ENCODE data around the gene GFI1.
"Not testable (repeated sequence)": the region's sequence is repeated elsewhere in the genome, so short reads cannot be mapped to it uniquely, and the experiment has no call there.

The GFI1 gene

GRCh38 chr1:92459871-92460320, 26.8 kb downstream of the GFI1 start:
- no peaks in the 10 kb centered on the region for H3K9me3 Mint-ChIP-seq
- no peak overlapping the region for H3K4me3 Mint-ChIP-seq
- no peak for ATAC-seq
- no peaks in the 10 kb centered on the region for H3K36me3 Mint-ChIP-seq
- H3K27me3 Mint-ChIP-seq = peaks cover 19% of the 10 kb centered on the region
- H3K4me1 Mint-ChIP-seq = peaks cover 16% of the 10 kb centered on the region
- no peak overlapping the region for H3K27ac Mint-ChIP-seq

DNA sequence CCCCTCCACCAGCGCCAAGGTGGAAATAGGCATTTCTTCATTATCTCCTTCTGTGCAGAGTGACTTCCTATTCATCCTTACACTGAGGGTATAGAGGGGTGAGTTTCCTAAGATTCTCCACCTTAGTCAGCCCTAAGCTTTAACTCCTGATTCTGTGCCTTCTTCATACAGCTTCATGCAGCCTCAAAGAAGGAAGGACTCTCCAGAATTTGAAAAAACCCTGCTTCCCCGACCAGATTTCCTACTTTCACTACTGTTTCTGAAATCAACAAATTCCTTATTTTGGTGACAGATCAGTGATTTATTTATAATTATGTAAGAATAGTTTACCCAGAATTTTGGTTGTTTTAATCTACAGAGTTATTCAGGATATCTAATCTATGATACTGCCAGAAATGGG, 28.6 kb downstream of the GFI1 start:
- Mint-ChIP-seq H3K4me1 (peaks cover 16% of the 10 kb centered on the region), H3K9me3 (no peaks in the 10 kb centered on the region), H3K36me3 (no peaks in the 10 kb centered on the region), H3K27ac (no peak overlapping the region), H3K4me3 (no peak overlapping the region), H3K27me3 (peaks cover 29% of the 10 kb centered on the region)
- no peak for ATAC-seq

DNA sequence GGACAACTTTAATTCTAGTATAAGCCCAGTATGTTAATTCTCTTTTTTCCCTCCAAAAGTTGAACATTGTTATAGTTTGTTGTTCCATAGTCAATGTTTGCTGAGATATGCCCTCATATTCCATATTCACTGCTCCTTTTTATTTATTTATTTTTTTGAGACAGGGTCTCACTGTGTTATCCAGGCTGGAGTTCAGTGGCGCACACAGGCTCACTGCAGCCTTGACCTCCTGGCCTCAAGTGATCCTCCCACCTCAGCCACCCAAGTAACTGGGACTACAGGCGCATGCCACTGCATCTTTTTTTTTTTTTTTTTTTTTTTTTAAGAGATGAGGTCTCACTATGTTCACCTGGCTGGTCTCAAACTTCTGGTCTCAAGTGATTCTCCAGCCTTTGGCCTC, 38.7 kb downstream of the GFI1 start:
- Mint-ChIP-seq H3K27me3 (peaks cover 9% of the 10 kb centered on the region), H3K36me3 (no peaks in the 10 kb centered on the region), H3K9me3 (peaks cover 6% of the 10 kb centered on the region), H3K4me1 (peaks cover 4% of the 10 kb centered on the region), H3K27ac (no peak overlapping the region), H3K4me3 (no peak overlapping the region)
- no peak for ATAC-seq

DNA sequence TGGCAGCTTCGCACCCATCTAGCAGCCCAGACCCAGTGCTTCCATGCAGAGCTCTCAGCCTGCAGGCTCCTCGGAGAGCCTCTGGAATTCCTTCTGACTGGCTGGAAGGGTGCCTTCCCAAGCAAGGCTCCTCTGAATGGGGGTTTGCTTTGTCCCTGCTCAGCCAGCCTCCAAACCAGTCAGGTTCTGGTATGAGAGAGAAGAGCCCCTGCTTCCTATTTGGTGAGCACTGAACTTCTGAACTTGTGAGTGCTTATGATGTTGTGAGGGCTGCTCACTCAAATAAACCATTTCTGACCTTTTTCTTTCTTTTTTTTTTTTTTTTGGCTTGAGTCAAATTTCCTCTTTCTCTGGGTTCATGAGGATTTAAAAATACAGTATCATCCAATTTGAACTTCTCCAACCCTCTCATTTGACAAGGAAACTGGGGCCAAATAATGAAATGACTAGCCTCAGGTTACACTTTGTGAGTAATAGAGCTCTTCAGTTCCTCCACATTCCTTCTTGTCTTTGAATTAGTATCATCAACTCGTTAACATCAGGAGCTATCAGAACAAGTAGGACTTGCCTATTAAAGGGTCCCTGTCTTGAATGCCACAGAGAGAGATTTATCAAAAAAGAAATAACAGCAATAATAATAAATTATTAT, 39.6 kb downstream of the GFI1 start:
- no peak overlapping the region for H3K27ac Mint-ChIP-seq
- no peak overlapping the region for H3K4me3 Mint-ChIP-seq
- peaks cover 4% of the 10 kb centered on the region for H3K4me1 Mint-ChIP-seq
- no peaks in the 10 kb centered on the region for H3K36me3 Mint-ChIP-seq
- H3K9me3 Mint-ChIP-seq = peaks cover 6% of the 10 kb centered on the region
- peak; percentile 61 for ATAC-seq
- H3K27me3 Mint-ChIP-seq = peaks cover 9% of the 10 kb centered on the region

DNA sequence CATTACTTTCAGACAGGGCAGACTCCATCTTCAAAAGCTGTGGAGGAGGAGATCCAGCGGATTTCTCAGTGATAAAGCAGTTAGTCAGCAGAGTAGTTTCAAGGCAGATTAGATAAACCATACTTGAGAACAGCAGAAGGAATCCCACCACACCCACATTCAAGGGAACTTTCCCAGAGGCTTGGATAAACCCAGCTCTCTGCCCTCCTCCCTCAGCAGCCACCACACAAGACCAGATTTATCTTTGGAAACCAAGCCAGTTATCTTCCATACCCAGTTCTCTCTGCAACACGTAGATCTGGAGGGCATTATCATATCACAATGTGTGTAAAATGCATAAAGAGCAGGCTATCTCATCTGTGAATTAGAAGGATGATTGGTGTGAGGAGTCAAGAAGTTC, 40.2 kb downstream of the GFI1 start:
- ATAC-seq = no peak
- H3K9me3 Mint-ChIP-seq = peaks cover 6% of the 10 kb centered on the region

GRCh38 chr1:92445865-92446264, 40.9 kb downstream of the GFI1 start:
- no peak overlapping the region for H3K27ac Mint-ChIP-seq
- H3K27me3 Mint-ChIP-seq = peaks cover 9% of the 10 kb centered on the region
- no peak overlapping the region for H3K4me3 Mint-ChIP-seq
- H3K9me3 Mint-ChIP-seq = peaks cover 6% of the 10 kb centered on the region
- H3K36me3 Mint-ChIP-seq = no peaks in the 10 kb centered on the region
- ATAC-seq = no peak
- peaks cover 4% of the 10 kb centered on the region for H3K4me1 Mint-ChIP-seq

More for the DNA sequence above, 40.2 kb downstream of the GFI1 start:
- peaks cover 4% of the 10 kb centered on the region for H3K4me1 Mint-ChIP-seq
- no peak overlapping the region for H3K27ac Mint-ChIP-seq
- H3K36me3 Mint-ChIP-seq = no peaks in the 10 kb centered on the region
- no peak overlapping the region for H3K4me3 Mint-ChIP-seq
- H3K27me3 Mint-ChIP-seq = peaks cover 9% of the 10 kb centered on the region

- peaks cover 7% of the 10 kb centered on the region for H3K4me1 Mint-ChIP-seq
- peaks cover 6% of the 10 kb centered on the region for H3K27me3 Mint-ChIP-seq
- H3K27ac Mint-ChIP-seq = no peak overlapping the region
- H3K36me3 Mint-ChIP-seq = no peaks in the 10 kb centered on the region
- H3K4me3 Mint-ChIP-seq = no peak overlapping the region
- ATAC-seq = no peak
- H3K9me3 Mint-ChIP-seq = no peaks in the 10 kb centered on the region
Observed at GRCh38 chr1:92444351-92444750, 42.4 kb downstream of the GFI1 start.

GRCh38 chr1:92443893-92444292, 42.8 kb downstream of the GFI1 start:
- no peak overlapping the region for H3K27ac Mint-ChIP-seq
- no peaks in the 10 kb centered on the region for H3K36me3 Mint-ChIP-seq
- peaks cover 2% of the 10 kb centered on the region for H3K27me3 Mint-ChIP-seq
- peaks cover 12% of the 10 kb centered on the region for H3K4me1 Mint-ChIP-seq
- ATAC-seq = no peak
- no peak overlapping the region for H3K4me3 Mint-ChIP-seq
- no peaks in the 10 kb centered on the region for H3K9me3 Mint-ChIP-seq

DNA sequence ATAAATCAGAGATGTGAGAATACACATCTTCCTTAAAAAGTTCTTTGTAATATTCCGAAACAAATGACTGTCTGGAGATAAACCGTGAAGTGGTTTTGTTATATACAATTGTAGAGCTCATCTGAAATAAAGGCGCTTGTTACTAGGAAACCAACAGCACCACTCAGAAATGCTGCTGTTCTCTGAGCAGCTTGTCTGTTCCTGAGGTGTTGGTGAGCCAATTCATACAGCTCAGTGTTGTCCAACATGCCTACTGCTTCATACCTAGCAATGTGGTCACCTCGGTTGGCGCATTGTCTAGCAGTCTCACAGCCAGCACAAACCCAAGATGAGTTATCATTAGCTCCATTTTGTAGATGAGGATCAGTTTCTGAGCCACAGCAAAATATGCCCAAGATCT, 44.4 kb downstream of the GFI1 start:
- H3K36me3 Mint-ChIP-seq = no peaks in the 10 kb centered on the region
- no peaks in the 10 kb centered on the region for H3K9me3 Mint-ChIP-seq
- no peaks in the 10 kb centered on the region for H3K27me3 Mint-ChIP-seq
- peaks cover 8% of the 10 kb centered on the region for H3K4me1 Mint-ChIP-seq
- no peak overlapping the region for H3K27ac Mint-ChIP-seq
- no peak for ATAC-seq
- no peak overlapping the region for H3K4me3 Mint-ChIP-seq

DNA sequence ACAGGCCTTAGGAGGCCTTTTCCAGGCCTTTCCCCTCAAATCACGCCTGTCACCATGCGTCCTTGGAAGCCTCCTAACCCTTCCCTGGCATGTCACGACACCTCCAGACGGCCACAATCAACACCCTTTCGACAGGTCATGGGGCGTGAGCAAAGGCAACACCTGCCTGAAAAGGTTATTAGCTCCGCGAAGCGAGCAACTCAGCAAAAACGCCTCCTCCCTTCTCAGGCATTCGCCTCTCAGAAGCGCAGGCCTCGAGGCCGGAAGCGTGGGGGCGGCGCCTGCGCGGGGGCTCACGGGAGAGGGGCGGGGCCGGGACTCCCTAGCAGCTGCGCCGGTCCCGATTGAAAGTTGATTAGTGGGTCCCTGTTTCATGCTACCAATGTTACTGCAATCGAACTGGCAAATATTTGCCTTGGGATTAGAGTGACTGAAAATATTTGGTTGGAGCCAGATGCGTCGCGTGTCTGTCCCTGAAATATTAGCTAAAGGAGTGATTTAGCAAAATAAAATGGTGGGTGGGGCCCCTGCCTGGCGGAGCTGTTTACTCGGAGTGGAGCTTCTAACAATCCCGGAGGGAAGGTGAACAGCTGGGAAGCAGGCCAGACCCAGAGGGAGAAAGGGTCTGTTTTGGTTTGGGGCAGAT, 44.9 kb downstream of the GFI1 start:
- Mint-ChIP-seq H3K36me3 (no peaks in the 10 kb centered on the region), H3K4me3 (no peak overlapping the region), H3K27ac (no peak overlapping the region), H3K27me3 (no peaks in the 10 kb centered on the region), H3K4me1 (peaks cover 8% of the 10 kb centered on the region), H3K9me3 (no peaks in the 10 kb centered on the region)
- no peak for ATAC-seq

DNA sequence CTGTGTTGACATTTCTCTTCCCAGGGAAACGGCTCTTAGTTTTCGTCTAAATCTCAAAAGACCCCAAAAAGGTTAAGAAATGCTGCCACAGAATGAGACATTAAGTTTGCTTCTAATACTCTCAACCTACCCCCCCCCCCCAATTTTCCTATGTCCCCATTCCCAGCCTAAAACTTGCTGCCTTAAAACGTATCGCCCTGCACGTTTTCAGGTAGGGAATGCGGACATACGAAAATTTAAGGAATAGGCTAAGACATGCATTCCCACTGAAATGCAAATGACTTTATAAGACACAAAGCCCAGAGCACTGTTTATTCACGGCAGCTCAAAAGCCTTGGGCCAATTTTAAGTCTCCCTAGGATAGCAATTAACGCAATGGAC, 45.4 kb downstream of the GFI1 start:
- Mint-ChIP-seq H3K4me1 (peaks cover 8% of the 10 kb centered on the region), H3K4me3 (no peak overlapping the region), H3K9me3 (no peaks in the 10 kb centered on the region), H3K27ac (no peak overlapping the region), H3K27me3 (no peaks in the 10 kb centered on the region), H3K36me3 (no peaks in the 10 kb centered on the region)
- no peak for ATAC-seq

DNA sequence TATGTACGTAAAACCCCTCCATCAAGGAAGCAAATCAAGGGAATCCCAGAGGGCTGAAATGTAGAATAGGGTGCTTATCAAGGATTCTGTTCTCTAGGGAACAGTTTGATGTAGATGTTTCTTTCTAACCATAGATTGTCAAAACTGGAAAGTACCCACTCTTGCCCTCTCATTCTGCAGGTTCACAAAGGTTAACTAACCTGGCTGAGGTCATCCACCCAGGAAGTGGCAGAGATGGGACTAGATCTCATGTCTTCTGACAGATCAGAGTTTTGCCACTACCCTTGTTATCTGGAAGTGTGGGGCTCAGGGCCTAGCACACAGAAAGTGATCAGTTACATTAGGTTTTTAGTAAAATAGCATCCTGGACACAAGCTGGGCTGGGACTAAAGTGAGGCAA, 47.4 kb downstream of the GFI1 start:
- Mint-ChIP-seq H3K27ac (no peak overlapping the region), H3K4me3 (no peak overlapping the region), H3K4me1 (peaks cover 8% of the 10 kb centered on the region), H3K27me3 (no peaks in the 10 kb centered on the region), H3K9me3 (peaks cover 5% of the 10 kb centered on the region), H3K36me3 (no peaks in the 10 kb centered on the region)
- peak; percentile 47 for ATAC-seq

DNA sequence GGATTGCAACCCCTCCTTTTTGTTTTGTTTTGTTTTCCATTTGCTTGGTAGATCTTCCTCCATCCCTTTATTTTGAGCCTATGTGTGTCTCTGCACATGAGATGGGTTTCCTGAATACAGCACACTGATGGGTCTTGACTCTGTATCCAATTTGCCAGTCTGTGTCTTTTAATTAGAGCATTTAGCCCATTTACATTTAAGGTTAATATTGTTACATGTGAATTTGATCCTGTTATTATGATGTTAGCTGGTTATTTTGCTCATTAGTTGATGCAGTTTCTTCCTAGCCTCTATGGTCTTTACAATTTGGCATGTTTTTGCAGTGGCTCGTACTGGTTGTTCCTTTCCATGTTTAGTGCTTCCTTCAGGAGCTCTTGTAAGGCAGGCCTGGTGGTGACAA, 52.2 kb downstream of the GFI1 start:
- ATAC-seq, H3K27ac Mint-ChIP-seq, H3K4me3 Mint-ChIP-seq, H3K4me1 Mint-ChIP-seq, H3K36me3 Mint-ChIP-seq, H3K27me3 Mint-ChIP-seq: not testable (repeated sequence)
- peaks cover 12% of the 10 kb centered on the region for H3K9me3 Mint-ChIP-seq

GRCh38 chr1:92430030-92430429, 56.7 kb downstream of the GFI1 start:
- no peaks in the 10 kb centered on the region for H3K27me3 Mint-ChIP-seq
- ATAC-seq = no peak
- H3K4me3 Mint-ChIP-seq = no peak overlapping the region
- H3K36me3 Mint-ChIP-seq = no peaks in the 10 kb centered on the region
- H3K4me1 Mint-ChIP-seq = no peaks in the 10 kb centered on the region
- H3K9me3 Mint-ChIP-seq = peaks cover 10% of the 10 kb centered on the region
- no peak overlapping the region for H3K27ac Mint-ChIP-seq

- no peak for ATAC-seq
- no peak overlapping the region for H3K4me3 Mint-ChIP-seq
- H3K27ac Mint-ChIP-seq = no peak overlapping the region
- H3K36me3 Mint-ChIP-seq = no peaks in the 10 kb centered on the region
- no peaks in the 10 kb centered on the region for H3K4me1 Mint-ChIP-seq
- H3K9me3 Mint-ChIP-seq = peaks cover 3% of the 10 kb centered on the region
- H3K27me3 Mint-ChIP-seq = no peaks in the 10 kb centered on the region
Observed at GRCh38 chr1:92425617-92426016, 61.1 kb downstream of the GFI1 start.

All from stimulated activated memory B cell treated with anti-CD40 and anti-IgM and Interleukin-4, amounts not matched to agents 10 μg/mL and 1 μg/mL and 100 μg/mL, for 72 hours (primary cell).